HL-60 (cell line): Measurements from ENCODE around the gene PTPRQ.

Experiments
- DNase-seq, 2 experiments: peaks; one replicate each; pipeline ENCODE4 v3.0.0-alpha.2; 2010 to 2020; ENCODE audit warnings: low read depth in 1 of 2, low spot score in 1 of 2
- H3K27ac ChIP-seq: fragments of 250-450 bp; sonication (Bioruptor Pico); replicated peaks from 2 replicates; pipeline ENCODE4 v1.5.1; 2020; ENCODE audit warnings: mild to moderate bottlenecking, moderate library complexity
- H3K27me3 ChIP-seq: fragments of 250-450 bp; sonication (Bioruptor Pico); 2 replicates; pipeline ENCODE4 v1.5.1; 2021; ENCODE audit warnings: mild to moderate bottlenecking, moderate library complexity; ENCODE audit not compliant: insufficient read depth, poor library complexity, severe bottlenecking
- H3K4me3 ChIP-seq: replicated peaks from 2 replicates; pipeline ENCODE4 v1.5.1; 2011; ENCODE audit warnings: mild to moderate bottlenecking, control low read depth, low read length; ENCODE audit not compliant: insufficient read depth
- CTCF ChIP-seq: IDR thresholded peaks from one replicate; pipeline ENCODE4 v1.5.1; 2011; ENCODE audit warnings: low read length, control low read depth, inconsistent platforms; ENCODE audit not compliant: insufficient read depth
- GABPA ChIP-seq: IDR thresholded peaks from 2 replicates; pipeline ENCODE4 v1.6.1; 2012; ENCODE audit warnings: low read depth
- POLR2AphosphoS5 ChIP-seq: IDR thresholded peaks from 2 replicates; pipeline ENCODE4 v1.6.1; 2012; ENCODE audit warnings: low read depth
- REST ChIP-seq: IDR thresholded peaks from 2 replicates; pipeline ENCODE4 v1.6.1; 2012; ENCODE audit warnings: low read depth; ENCODE audit not compliant: insufficient replicate concordance
- SPI1 ChIP-seq: IDR thresholded peaks from 2 replicates; pipeline ENCODE4 v1.6.1; 2012; ENCODE audit warnings: low read depth, mild to moderate bottlenecking, borderline replicate concordance

PTPRQ gene

GRCh38 chr12:80559766-80560165 is 115.7 kb downstream of the PTPRQ start:
- DNase-seq = no peak
- H3K27ac ChIP-seq = no peak overlapping the region
- no peak for TF ChIP-seq POLR2AphosphoS5
- H3K27me3 ChIP-seq = no peaks in the 10 kb centered on the region
- no peak overlapping the region for H3K4me3 ChIP-seq

DNA sequence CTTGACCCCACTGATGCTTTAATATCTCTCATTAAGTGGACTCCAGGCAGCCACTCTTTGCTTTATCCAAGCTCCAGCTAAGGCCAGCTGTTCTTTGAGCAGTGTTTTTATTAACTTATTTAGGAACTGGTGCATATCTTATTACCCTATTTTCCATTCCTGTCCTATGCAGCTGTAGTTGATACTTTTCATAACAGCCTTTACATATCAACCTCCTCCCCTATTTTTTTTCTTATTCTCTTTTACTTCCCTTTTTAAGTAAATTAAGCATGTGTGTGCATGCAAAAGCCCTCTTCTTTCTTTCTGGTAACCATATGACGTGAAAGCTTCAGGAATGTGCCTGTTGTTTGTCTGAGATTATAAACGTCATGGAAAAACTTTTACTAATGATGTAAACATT is 121.2 kb downstream of the PTPRQ start:
- no peaks in the 10 kb centered on the region for H3K27me3 ChIP-seq
- TF ChIP-seq SPI1 (no peak), POLR2AphosphoS5 (no peak), GABPA (no peak), REST (no peak), CTCF (no peak)
- H3K27ac ChIP-seq = no peak overlapping the region
- no peak overlapping the region for H3K4me3 ChIP-seq
- no peak for DNase-seq

DNA sequence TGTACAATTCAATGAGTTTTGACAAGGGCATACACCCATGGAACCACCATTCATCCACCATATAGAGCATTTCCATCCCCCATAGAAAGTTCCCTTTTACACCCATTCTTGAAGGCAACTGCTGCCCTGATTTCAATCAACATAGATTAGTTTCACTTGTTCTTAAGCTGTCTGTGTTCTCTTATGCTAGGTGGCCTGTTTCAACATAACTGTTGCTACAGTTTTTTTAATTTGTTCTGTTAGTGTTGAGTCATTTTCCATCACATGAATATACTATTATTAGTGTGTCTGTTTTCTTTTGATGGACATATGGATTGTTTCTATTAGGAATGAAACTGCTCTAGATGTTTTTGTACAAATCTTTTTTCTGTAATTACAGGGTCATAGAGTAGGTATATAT is 123.4 kb downstream of the PTPRQ start:
- TF ChIP-seq POLR2AphosphoS5 (no peak), CTCF (no peak), GABPA (no peak), SPI1 (no peak), REST (no peak)
- Histone ChIP-seq H3K4me3 (no peak overlapping the region), H3K27me3 (no peaks in the 10 kb centered on the region), H3K27ac (no peak overlapping the region)
- DNase-seq = no peak

GRCh38 chr12:80576641-80577418 is 132.8 kb downstream of the PTPRQ start:
- H3K27me3 ChIP-seq = no peaks in the 10 kb centered on the region
- TF ChIP-seq CTCF (no peak), GABPA (no peak), SPI1 (no peak), REST (no peak), POLR2AphosphoS5 (no peak)
- no peak overlapping the region for H3K27ac ChIP-seq
- H3K4me3 ChIP-seq = no peak overlapping the region
- DNase-seq = no peak
